Neuronal stem cell (in vitro differentiated cells): ENCODE results near the gene PDC.

Source experiments
- DNase-seq: peaks from one replicate; pipeline ENCODE4 v3.0.0-alpha.2; 2013; ENCODE audit warnings: low spot score
- H2AFZ ChIP-seq: one replicate; pipeline ENCODE4 v1.6.1; 2013; ENCODE audit warnings: mild to moderate bottlenecking, low read length, inconsistent platforms
- H2AK5ac ChIP-seq: 2 replicates; pipeline ENCODE4 v1.6.1; 2013; ENCODE audit warnings: low read depth, mild to moderate bottlenecking, inconsistent platforms, low read length, moderate library complexity, mixed read lengths
- H2BK120ac ChIP-seq: 2 replicates; pipeline ENCODE4 v1.6.1; 2013; ENCODE audit warnings: low read depth, mild to moderate bottlenecking, inconsistent platforms, low read length, moderate library complexity, mixed read lengths
- H2BK12ac ChIP-seq: one replicate; pipeline ENCODE4 v1.6.1; 2013; ENCODE audit warnings: low read length, inconsistent platforms
- H2BK15ac ChIP-seq: 2 replicates; pipeline ENCODE4 v1.6.1; 2013; ENCODE audit warnings: mild to moderate bottlenecking, low read length, inconsistent platforms, mixed read lengths
- H2BK5ac ChIP-seq: one replicate; pipeline ENCODE4 v1.6.1; 2013; ENCODE audit warnings: inconsistent platforms, mild to moderate bottlenecking, low read length, moderate library complexity
- H3K14ac ChIP-seq: one replicate; pipeline ENCODE4 v1.6.1; 2013; ENCODE audit warnings: low read length, inconsistent platforms
- H3K18ac ChIP-seq: 2 replicates; pipeline ENCODE4 v1.6.1; 2013; ENCODE audit warnings: low read length, inconsistent platforms
- H3K23ac ChIP-seq: 2 replicates; pipeline ENCODE4 v1.6.1; 2013; ENCODE audit warnings: low read depth, mild to moderate bottlenecking, mixed read lengths, low read length, inconsistent platforms; ENCODE audit not compliant: poor library complexity
- H3K27ac ChIP-seq: replicated peaks from 3 replicates; pipeline ENCODE4 v1.5.1; 2013; ENCODE audit warnings: low read length, inconsistent platforms
- H3K27me3 ChIP-seq, 3 experiments: 2 replicates each; pipeline ENCODE4 v1.6.1; 2013; ENCODE audit warnings: low read length in 3 of 3, mild to moderate bottlenecking in 2 of 3, inconsistent platforms in 1 of 3, low read depth in 1 of 3, mixed read lengths in 1 of 3, moderate library complexity in 1 of 3; ENCODE audit not compliant: control insufficient read depth in 3 of 3, insufficient read depth in 3 of 3
- H3K36me3 ChIP-seq, 2 donors: replicated peaks in 1 of 2; 2 replicates each; pipeline ENCODE4 v1.6.1; 2013; ENCODE audit warnings: low read length in 2 of 2; ENCODE audit not compliant: control insufficient read depth in 2 of 2, insufficient read depth in 2 of 2
- H3K4ac ChIP-seq: 2 replicates; pipeline ENCODE4 v1.6.1; 2013; ENCODE audit warnings: inconsistent platforms, mild to moderate bottlenecking, low read length, moderate library complexity
- H3K4me1 ChIP-seq, 2 donors: 1 replicate in 1 of 2; 2 replicates in 1 of 2; pipeline ENCODE4 v1.6.1; 2013; ENCODE audit warnings: low read length in 2 of 2, low read depth in 1 of 2; ENCODE audit not compliant: control insufficient read depth in 2 of 2, insufficient read depth in 1 of 2
- H3K4me2 ChIP-seq: one replicate; pipeline ENCODE4 v1.6.1; 2013; ENCODE audit warnings: mild to moderate bottlenecking, low read length, inconsistent platforms; ENCODE audit not compliant: insufficient read depth, poor library complexity, severe bottlenecking
- H3K4me3 ChIP-seq, 2 donors: 2 replicates each; pipeline ENCODE4 v1.5.1; 2013; ENCODE audit warnings: low read length in 2 of 2, mild to moderate bottlenecking in 2 of 2, inconsistent platforms in 1 of 2, moderate library complexity in 1 of 2
- H3K79me1 ChIP-seq: one replicate; pipeline ENCODE4 v1.6.1; 2013; ENCODE audit warnings: low read depth, mild to moderate bottlenecking, inconsistent platforms, low read length, moderate library complexity
- H3K9ac ChIP-seq: one replicate; pipeline ENCODE4 v1.6.1; 2013; ENCODE audit warnings: mild to moderate bottlenecking, low read depth, low read length, inconsistent platforms; ENCODE audit not compliant: poor library complexity
- H3K9me3 ChIP-seq, 2 donors: replicated peaks in 1 of 2; 2 replicates each; pipeline versions ENCODE3 to v1.6.1; 2013; ENCODE audit warnings: low read length in 2 of 2, mild to moderate bottlenecking in 2 of 2, inconsistent platforms in 1 of 2, low read depth in 1 of 2, mixed read lengths in 1 of 2, moderate library complexity in 1 of 2; ENCODE audit not compliant: control insufficient read depth in 2 of 2, insufficient read depth in 1 of 2
- H4K8ac ChIP-seq: one replicate; pipeline ENCODE4 v1.6.1; 2013; ENCODE audit warnings: low read depth, mild to moderate bottlenecking, inconsistent platforms, low read length, moderate library complexity
- H4K91ac ChIP-seq: one replicate; pipeline ENCODE4 v1.6.1; 2013; ENCODE audit warnings: low read length, low read depth, mild to moderate bottlenecking, inconsistent platforms; ENCODE audit not compliant: poor library complexity
- WGBS, 2 donors: extraction: QIAGEN DNeasy Blood & Tissue Kit; methylation state at CpG; one replicate each; pipeline ENCODE4 v1.1.7; 2013; ENCODE audit warnings: missing lambda C conversion rate in 2 of 2, mixed read lengths in 1 of 2; ENCODE audit not compliant: insufficient read length in 2 of 2, insufficient replicate concordance in 1 of 2; ENCODE audit errors: extremely low coverage in 2 of 2; 5-methylcytosine and 5-hydroxymethylcytosine counted together

PDC gene

DNA sequence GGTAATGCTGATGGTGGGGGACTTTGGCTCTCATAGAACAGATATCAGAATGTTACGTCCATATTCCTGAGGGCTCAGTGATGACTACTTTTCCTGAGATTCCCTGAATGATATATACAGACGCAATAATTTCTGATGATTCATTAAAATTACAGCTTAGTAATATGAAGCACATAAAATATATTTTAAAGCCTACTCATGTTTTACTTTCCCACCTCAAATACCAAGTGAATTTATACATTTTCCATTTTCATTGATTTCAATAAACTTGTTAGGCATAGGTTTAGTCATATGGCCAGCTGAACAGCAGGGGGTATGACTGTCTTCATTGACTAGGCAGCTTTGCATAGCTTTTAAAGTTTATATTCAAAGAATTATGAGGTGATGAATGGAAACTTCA is 26.2 kb upstream of the PDC start:
- no peak overlapping the region for H3K9ac ChIP-seq
- no peaks in the 10 kb centered on the region for H3K36me3 ChIP-seq
- H3K9me3 ChIP-seq, result no peaks in the 10 kb centered on the region
- no peak overlapping the region for H2AK5ac ChIP-seq
- H4K8ac ChIP-seq, result no peak overlapping the region
- H3K4me1 ChIP-seq, result no peaks in the 10 kb centered on the region
- H3K27ac ChIP-seq, result no peak overlapping the region
- H2BK5ac ChIP-seq, result no peak overlapping the region
- WGBS, 2 donors, result no CpG with 5 or more reads among the region's 2 CpGs
- no peak overlapping the region for H3K23ac ChIP-seq
- H3K27me3 ChIP-seq, result no peaks in the 10 kb centered on the region
- H2BK12ac ChIP-seq, result no peak overlapping the region
- no peaks in the 10 kb centered on the region for H3K79me1 ChIP-seq
- H3K18ac ChIP-seq, result no peak overlapping the region
- H3K4me2 ChIP-seq, result no peak overlapping the region
- H3K4ac ChIP-seq, result no peak overlapping the region
- no peak overlapping the region for H3K14ac ChIP-seq
- no peak overlapping the region for H2BK15ac ChIP-seq
- no peak for DNase-seq
- no peak overlapping the region for H2AFZ ChIP-seq
- H3K4me3 ChIP-seq, result no peak overlapping the region
- no peak overlapping the region for H2BK120ac ChIP-seq
- H4K91ac ChIP-seq, result no peak overlapping the region

- Histone ChIP-seq H3K18ac (no peak overlapping the region), H3K36me3 (no peaks in the 10 kb centered on the region), H2BK12ac (no peak overlapping the region)
These were observed 25.1 kb upstream of the PDC start for GRCh38 chr1:186486061-186486460.

GRCh38 chr1:186483561-186483960 is 22.6 kb upstream of the PDC start:
- no peak overlapping the region for H3K23ac ChIP-seq
- no peak overlapping the region for H3K18ac ChIP-seq
- no peaks in the 10 kb centered on the region for H3K79me1 ChIP-seq
- H3K36me3 ChIP-seq, result no peaks in the 10 kb centered on the region
- DNase-seq, result no peak
- H3K9me3 ChIP-seq, result no peaks in the 10 kb centered on the region
- H2AK5ac ChIP-seq, result no peak overlapping the region
- no peak overlapping the region for H3K4me3 ChIP-seq
- no CpG with 5 or more reads among the region's 2 CpGs for WGBS, 2 donors
- no peak overlapping the region for H4K91ac ChIP-seq
- no peak overlapping the region for H4K8ac ChIP-seq
- no peak overlapping the region for H3K4ac ChIP-seq
- no peak overlapping the region for H3K27ac ChIP-seq
- no peak overlapping the region for H2AFZ ChIP-seq
- no peak overlapping the region for H2BK120ac ChIP-seq
- no peaks in the 10 kb centered on the region for H3K4me1 ChIP-seq
- H3K14ac ChIP-seq, result no peak overlapping the region
- no peak overlapping the region for H2BK5ac ChIP-seq
- H3K27me3 ChIP-seq, result no peaks in the 10 kb centered on the region
- H2BK12ac ChIP-seq, result no peak overlapping the region
- H2BK15ac ChIP-seq, result no peak overlapping the region
- H3K9ac ChIP-seq, result no peak overlapping the region
- no peak overlapping the region for H3K4me2 ChIP-seq

More at GRCh38 chr1:186486061-186486460, 25.1 kb upstream of the PDC start:
- H3K9ac ChIP-seq, result no peak overlapping the region
- H3K4me1 ChIP-seq, result no peaks in the 10 kb centered on the region
- H3K4ac ChIP-seq, result no peak overlapping the region
- no peak overlapping the region for H2BK5ac ChIP-seq
- no peak overlapping the region for H4K8ac ChIP-seq
- no peak overlapping the region for H3K27ac ChIP-seq
- no peaks in the 10 kb centered on the region for H3K9me3 ChIP-seq
- no peak for DNase-seq
- H3K79me1 ChIP-seq, result no peaks in the 10 kb centered on the region
- no peak overlapping the region for H2AK5ac ChIP-seq
- no peak overlapping the region for H2AFZ ChIP-seq
- no peak overlapping the region for H3K14ac ChIP-seq
- H3K4me2 ChIP-seq, result no peak overlapping the region
- no peak overlapping the region for H2BK15ac ChIP-seq
- no CpG with 5 or more reads among the region's 1 CpG for WGBS, 2 donors
- no peak overlapping the region for H3K4me3 ChIP-seq
- no peak overlapping the region for H2BK120ac ChIP-seq
- no peaks in the 10 kb centered on the region for H3K27me3 ChIP-seq
- no peak overlapping the region for H4K91ac ChIP-seq
- no peak overlapping the region for H3K23ac ChIP-seq

DNA sequence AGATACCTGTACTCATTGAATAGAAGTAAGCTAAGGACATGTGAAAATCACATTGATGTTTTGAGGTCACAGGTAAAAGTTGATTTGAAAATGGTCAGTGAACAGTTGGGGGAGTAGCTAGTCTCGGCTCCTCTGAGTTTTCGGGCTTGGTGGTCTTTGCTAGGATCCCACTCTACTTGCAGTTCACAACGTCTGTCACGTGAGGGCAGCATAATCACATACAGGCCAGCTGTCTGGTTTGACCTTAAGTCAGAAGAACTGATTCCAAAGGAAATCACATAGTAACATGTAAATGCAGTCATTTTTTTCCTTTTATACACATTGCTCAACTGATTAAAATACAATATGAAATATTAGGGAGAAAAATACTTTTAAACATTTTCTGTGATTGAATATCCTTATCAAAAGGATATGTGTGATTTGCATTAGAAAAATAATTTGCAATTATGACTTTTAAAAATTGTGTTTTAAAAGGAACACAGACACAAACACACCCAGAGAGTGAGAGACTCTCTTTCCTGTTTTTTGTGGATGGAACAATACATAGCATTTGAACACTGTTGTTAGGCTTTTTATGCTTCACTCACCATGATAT is 21.8 kb upstream of the PDC start:
- H3K18ac ChIP-seq, result no peak overlapping the region
- no peak overlapping the region for H2BK5ac ChIP-seq
- H2BK15ac ChIP-seq, result no peak overlapping the region
- no peak overlapping the region for H2BK12ac ChIP-seq
- no peak overlapping the region for H3K4me2 ChIP-seq
- no peaks in the 10 kb centered on the region for H3K9me3 ChIP-seq
- no peaks in the 10 kb centered on the region for H3K79me1 ChIP-seq
- peak; percentile 75 for DNase-seq
- H4K91ac ChIP-seq, result no peak overlapping the region
- no peak overlapping the region for H3K9ac ChIP-seq
- H2AK5ac ChIP-seq, result no peak overlapping the region
- H3K4me3 ChIP-seq, result no peak overlapping the region
- H2BK120ac ChIP-seq, result no peak overlapping the region
- no peak overlapping the region for H3K14ac ChIP-seq
- H3K23ac ChIP-seq, result no peak overlapping the region
- H3K4ac ChIP-seq, result no peak overlapping the region
- no peak overlapping the region for H4K8ac ChIP-seq
- WGBS, 2 donors, result no CpG with 5 or more reads among the region's 4 CpGs
- H3K4me1 ChIP-seq, result no peaks in the 10 kb centered on the region
- H3K36me3 ChIP-seq, result no peaks in the 10 kb centered on the region
- H3K27ac ChIP-seq, result no peak overlapping the region
- H3K27me3 ChIP-seq, result no peaks in the 10 kb centered on the region
- H2AFZ ChIP-seq, result peak overlapping the region; percentile 56
